HG03135 (cell line): ENCODE results near the gene CYSTM1.
"Not testable (repeated sequence)": the region's sequence is repeated elsewhere in the genome, so short reads cannot be mapped to it uniquely, and the experiment has no call there.

Source experiments
- ATAC-seq: cut with Tn5 transposase; IDR thresholded peaks from one replicate; pipeline ENCODE4 v1.9.1; 2021; ENCODE audit warnings: mild to moderate bottlenecking, moderate library complexity; ENCODE audit not compliant: unreplicated experiment

The CYSTM1 gene

GRCh38 chr5:140148508-140148907 lies 26.5 kb upstream of the CYSTM1 start:
- no peak for ATAC-seq

- ATAC-seq = no peak
Observed at GRCh38 chr5:140150201-140150600, 24.8 kb upstream of the CYSTM1 start.

- ATAC-seq = no peak
Observed at GRCh38 chr5:140151144-140152021, 23.6 kb upstream of the CYSTM1 start.

GRCh38 chr5:140152022-140152999 lies 22.7 kb upstream of the CYSTM1 start:
- ATAC-seq = no peak

- ATAC-seq = no peak
Observed at GRCh38 chr5:140153255-140153654, 21.7 kb upstream of the CYSTM1 start.

- ATAC-seq = no peak
Observed at GRCh38 chr5:140153905-140154304, 21.1 kb upstream of the CYSTM1 start.

GRCh38 chr5:140154710-140155381 lies 20.1 kb upstream of the CYSTM1 start:
- ATAC-seq = not testable (repeated sequence)

- ATAC-seq = peak; percentile 95
Observed at GRCh38 chr5:140157032-140157781, 17.8 kb upstream of the CYSTM1 start.

GRCh38 chr5:140159014-140159927 lies 15.7 kb upstream of the CYSTM1 start:
- no peak for ATAC-seq

GRCh38 chr5:140162275-140162674 lies 12.7 kb upstream of the CYSTM1 start:
- no peak for ATAC-seq

GRCh38 chr5:140162781-140163180 lies 12.2 kb upstream of the CYSTM1 start:
- no peak for ATAC-seq

- no peak for ATAC-seq
Observed at GRCh38 chr5:140165101-140165922, 9.7 kb upstream of the CYSTM1 start.

GRCh38 chr5:140165923-140166270 lies 9.1 kb upstream of the CYSTM1 start:
- no peak for ATAC-seq

- ATAC-seq = no peak
Observed at GRCh38 chr5:140166911-140167310, 8.1 kb upstream of the CYSTM1 start.

GRCh38 chr5:140168371-140168770 lies 6.6 kb upstream of the CYSTM1 start:
- ATAC-seq = no peak

- no peak for ATAC-seq
Observed at GRCh38 chr5:140169410-140169809, 5.6 kb upstream of the CYSTM1 start.

- no peak for ATAC-seq
Observed at GRCh38 chr5:140172483-140172882, 2.5 kb upstream of the CYSTM1 start.

GRCh38 chr5:140174014-140174413 lies 974 bp upstream of the CYSTM1 start:
- ATAC-seq = no peak
